ENCODE data around the gene NAALADL2.
"Not testable (repeated sequence)": the region's sequence is repeated elsewhere in the genome, so short reads cannot be mapped to it uniquely, and the experiment has no call there.

The NAALADL2 gene

DNA sequence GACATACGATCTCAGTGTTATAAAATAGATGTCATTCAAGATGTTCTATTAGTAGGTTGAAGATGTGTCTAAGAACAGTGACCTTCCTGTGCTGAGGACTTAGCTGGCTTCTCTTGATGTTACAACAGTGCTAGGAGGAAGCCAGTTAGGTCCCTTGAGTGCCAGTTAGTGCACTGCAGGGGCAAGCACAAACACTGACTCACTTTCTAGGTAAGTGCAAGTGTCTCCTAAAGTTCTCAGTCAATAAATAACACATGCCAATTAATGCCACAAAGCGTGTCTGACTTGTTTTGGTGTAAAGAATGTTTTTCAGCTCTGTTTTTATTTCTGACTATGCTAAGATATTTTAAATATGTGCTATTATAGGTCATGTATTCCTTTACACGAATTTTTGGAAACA lies 211.8 kb downstream of the NAALADL2 start:
- no peak for DNase-seq (ENCODE audit: low read depth in 3 of 3)

DNA sequence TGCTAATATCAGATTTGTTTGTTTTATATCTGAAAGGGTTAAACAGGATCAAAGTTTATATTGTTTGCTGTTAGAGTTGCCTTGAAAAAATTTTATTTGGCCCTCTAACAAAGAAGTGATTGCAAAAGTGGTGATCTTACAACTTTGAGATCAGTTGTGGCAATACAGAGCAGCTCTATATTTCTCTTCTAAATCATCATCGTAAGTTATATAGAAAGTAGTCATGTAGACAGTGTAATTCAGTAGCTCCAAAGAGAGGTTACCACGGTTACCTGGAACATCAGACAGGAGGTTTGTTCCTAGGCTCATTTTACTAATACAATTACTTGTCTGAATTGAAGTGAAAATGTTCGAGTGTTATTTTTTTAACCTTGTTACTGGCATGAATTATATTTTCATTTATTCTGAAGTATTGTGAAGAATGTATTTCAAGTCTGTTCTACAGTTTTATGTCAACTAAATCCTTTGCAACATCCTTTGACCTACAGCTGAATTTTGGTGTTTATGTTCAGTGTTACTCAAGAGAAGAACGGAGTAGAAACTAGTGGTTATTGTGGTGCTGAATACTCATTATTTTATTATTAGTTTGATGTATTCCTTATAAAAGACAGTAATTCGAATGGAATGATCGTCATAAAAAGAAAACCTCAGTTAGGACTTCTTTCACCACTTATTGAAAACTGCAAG lies 214.2 kb downstream of the NAALADL2 start:
- DNase-seq (ENCODE audit: low read depth in 3 of 3) = no peak

DNA sequence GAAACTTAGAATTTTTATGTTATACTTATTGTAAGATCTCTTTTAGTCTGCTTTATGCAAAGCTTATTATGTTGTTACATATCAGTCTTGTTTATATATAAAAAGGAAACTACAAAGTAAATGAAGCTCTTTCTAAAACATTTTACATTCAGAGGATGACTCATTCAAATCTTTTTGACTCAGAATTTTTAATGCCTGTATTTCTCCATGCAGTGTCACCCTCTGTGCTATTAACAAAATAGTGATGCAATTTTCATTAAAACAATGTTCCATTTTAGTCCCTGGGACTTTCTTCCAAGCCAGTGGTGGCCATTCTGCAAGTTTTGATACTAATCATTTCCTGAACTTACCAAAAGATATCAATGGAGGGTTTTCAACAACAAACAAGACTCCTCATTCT lies 216.1 kb downstream of the NAALADL2 start:
- no peak for DNase-seq (ENCODE audit: low read depth in 3 of 3)

DNA sequence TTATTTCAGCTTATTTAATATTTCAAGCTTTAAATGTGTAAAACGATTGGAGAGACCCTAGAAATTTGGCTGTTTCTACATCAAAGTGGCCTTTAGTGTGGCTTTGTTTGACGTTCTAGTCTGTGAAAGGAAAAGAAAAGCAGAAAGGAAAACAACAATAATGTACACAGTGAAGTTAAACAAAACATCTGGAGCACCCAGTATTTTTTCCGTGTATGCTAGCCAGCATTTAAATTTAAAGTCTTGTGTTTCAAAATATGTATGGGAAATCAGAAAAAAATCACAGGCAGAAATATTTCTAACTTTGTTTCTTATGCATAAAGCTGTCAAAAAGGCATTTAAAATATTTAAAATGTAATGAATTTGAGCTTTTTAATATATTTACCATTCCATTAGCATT lies 218.1 kb downstream of the NAALADL2 start:
- no peak for DNase-seq (ENCODE audit: low read depth in 3 of 3)

DNA sequence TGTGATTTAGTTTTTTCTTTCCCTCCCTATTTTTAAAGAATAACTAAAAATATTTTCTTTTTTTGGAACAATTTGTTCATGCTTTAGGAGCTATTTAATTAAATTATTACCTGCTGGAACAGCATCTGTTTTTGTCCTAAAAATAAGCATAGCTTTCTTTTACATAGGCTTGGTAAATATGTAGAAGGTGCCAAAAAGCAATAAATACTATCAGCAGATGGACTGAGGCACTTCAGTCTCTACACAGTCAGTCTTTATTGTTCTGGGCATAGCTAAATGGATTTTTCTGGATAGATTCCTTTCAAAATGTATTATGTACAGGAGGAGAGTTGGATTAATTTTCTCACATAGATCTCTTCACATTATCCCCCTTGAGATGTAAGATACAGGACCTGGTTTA lies 223.5 kb downstream of the NAALADL2 start:
- no peak for DNase-seq (ENCODE audit: low read depth in 3 of 3)

DNA sequence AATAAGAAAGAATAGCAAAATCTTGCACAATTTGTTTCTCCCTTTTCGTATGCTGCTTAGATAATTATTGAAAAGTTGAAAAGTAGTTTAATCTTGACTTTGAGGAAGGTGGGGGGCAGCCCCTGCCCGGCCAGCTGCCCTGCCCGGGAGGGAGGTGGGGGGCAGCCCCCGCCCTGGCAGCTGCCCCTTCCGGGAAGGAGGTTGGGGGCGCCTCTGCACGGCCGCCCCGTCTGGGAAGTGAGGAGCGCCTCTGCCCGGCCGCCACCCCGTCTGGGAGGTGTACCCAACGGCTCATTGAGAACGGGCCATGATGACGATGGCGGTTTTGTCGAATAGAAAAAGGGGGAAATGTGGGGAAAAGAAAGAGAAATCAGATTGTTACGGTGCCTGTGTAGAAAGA lies 228.0 kb downstream of the NAALADL2 start:
- DNase-seq (ENCODE audit: low read depth in 3 of 3) = not testable (repeated sequence)

DNA sequence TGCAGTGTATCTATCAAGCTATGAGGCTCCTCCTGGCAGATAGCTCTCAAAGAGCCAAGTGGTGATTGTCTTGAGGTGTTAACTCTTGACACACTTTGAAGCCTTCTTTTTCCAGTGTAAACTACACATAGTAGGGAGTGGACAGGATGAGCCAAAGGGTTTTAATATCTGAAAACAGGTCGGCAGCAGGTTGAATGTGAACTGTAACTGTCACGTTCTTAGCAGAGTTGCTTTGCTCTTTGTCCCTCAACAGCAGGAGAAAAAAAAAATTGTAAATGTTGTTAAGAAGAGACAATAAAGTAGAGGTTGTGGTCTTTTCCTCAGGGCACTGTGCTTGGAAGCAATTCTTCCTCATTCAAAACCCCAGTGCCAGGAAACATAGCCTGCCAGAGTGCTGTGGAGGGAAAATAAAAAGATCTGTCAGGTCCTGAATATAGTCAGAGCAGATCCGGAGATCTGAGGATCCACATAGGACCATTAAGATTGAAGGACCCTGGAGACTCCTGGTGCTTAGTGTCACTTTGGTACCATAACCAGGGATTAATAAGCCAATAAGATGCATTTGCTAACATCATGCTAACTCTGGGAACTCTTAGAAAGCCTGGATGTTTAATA lies 229.7 kb downstream of the NAALADL2 start:
- DNase-seq (ENCODE audit: low read depth in 3 of 3) = no peak

DNA sequence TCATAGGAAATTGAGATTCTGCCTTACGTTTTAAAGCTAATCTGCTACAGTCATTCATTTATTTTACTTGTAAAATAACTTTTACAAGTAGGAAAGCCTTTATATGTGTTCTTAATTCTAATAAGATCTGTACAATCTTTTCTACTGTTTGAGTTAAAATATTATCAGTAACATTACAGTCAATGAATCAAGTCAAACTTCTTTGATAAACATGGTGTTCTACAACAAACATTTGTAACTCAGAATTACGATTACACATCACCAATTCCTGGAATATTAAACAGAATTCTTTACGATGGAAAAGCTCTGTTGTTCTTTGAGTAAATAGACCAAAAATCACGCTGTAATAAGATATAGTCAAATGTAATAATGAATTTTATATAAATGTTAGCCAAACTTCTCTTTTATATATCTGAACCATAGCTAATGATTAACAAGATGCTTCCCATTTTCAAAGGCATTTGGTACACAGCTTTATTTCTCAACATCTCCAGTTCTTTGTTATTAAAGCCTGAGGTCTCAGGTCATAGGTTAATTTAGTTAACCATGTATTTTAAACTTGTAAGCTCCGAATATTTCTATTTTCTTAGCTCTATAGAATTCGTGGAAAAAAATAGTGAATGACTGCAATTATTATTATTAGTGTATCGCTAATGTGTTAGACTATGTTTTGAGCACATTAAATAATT lies 232.4 kb downstream of the NAALADL2 start:
- no peak for DNase-seq (ENCODE audit: low read depth in 3 of 3)

DNA sequence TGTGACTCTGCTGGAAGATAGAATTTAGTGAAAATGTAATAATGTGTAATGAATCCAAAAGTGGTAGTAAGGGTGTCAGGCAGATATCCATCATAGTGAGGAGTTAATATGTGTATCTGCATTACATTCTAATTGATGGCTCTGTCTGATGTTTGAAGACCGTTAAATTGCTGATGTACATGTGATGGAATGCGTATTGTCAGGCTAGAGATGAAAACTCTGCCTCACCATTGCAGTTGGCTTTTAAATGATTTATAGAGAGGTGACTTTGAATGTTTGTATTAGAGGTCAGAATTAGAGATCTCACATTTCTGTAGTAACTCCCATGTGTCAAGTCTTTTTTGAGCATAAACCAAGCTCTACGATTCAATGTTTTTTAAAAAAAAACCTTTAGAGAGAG lies 234.6 kb downstream of the NAALADL2 start:
- no peak for DNase-seq (ENCODE audit: low read depth in 3 of 3)

DNA sequence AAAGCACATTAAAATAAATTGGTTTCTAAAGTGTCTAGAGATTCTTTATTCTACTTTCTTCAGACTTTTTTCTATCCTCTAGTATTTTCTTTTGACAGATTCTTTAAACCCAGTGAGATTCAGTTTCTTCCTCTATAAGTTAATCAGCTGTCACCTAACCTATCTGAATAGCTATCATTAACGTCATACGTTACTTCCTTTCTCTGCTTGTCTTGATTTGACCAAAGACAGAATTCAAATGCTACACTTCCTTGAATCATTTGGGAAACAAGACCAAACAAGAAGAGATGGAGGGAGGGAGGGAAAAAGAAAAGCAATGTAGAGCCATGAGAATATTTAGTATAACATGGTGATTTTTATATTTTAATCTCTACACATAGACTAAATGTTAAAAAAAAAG lies 235.2 kb downstream of the NAALADL2 start:
- no peak for DNase-seq (ENCODE audit: low read depth in 3 of 3)

DNA sequence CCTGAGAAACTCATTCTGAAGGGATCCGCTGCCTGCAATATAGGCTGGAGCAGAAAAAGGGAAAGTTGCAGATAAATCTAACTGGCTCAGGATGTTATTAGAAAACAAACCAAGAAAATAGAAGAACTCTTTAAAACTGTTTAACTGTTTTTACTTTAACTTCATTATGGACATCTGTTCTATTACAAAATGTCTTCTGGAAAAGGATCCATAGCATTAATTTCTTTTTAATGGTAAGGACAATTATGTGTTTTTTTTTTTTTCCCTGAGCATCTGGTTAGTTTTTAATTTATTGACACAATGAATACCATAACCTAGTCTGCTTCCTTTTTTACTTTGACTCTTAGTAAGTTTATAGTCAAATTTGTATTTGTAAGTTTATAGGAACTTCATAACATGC lies 239.5 kb downstream of the NAALADL2 start:
- DNase-seq (ENCODE audit: low read depth in 3 of 3) = no peak

DNA sequence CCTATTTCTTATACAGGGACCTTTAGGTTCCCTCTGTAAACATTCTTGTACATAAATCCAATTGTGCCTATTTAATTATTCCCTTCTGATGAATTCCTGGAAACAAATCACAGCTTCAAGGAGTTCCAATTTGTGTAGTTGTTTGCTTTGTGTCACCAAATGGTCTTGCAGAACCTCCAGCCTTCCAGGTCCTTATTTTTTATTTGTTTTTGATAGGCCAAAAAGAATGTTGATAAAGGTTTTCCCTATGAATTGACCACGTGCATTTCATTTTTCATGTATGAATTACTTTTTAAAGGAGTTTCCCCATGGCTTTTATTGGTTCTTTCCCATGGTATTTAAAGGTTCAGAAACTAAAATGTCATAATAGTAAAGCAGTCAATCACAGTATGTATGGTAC lies 243.0 kb downstream of the NAALADL2 start:
- no peak for DNase-seq (ENCODE audit: low read depth in 3 of 3)

DNA sequence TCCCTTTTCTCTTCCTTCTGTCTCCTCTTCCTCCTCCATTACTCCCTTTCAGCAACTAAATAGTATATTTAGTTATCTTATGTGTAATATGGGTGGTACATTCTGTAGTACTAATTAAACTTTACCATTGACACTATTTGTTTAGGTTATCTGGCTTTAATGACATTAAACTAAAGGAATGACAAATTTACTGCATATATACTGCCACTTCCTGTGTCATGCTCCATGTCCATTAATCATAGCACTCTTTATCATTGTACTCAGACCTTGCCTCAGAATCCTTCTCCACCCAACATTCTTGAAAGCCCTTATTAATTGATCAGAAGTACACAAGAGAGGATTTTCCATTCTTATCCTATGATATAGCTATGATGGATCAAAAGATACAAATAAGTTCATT lies 244.2 kb downstream of the NAALADL2 start:
- DNase-seq (ENCODE audit: low read depth in 3 of 3) = no peak

DNA sequence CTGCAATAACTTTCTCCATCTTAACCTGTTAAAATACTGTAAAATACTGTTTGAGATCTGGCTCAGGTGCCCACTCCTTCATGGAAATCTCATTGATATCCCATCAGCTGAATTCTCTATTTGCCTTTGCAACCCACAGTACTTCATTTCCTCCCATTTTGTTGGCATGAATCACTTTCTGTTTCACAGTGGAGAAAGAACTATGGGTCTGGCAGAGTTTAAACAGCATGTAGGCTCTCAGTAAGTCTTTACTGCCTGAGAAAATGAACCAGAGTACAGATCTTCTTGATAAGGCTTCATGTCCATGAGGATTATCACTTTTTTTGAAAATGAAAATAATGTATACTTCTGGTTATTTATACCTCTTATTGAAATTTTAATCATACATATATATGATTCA lies 245.9 kb downstream of the NAALADL2 start:
- DNase-seq (ENCODE audit: low read depth in 3 of 3) = no peak

DNA sequence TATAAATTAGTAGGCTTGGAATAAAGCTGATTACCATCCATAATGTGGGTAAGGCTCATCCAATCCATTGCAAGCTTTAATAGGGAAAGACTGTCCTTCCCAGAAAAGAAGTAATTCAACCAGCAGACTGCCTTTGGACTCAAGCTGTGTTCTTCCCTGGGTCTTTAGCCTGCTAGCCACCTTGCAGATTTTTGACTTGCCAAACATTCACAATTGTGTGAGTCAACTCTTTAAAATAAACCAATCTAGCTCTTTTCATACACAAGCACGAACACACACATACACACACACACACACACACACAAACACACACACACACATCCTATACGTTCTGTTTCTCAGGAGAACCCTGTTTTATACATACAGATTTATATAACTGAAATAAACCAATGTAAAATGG lies 248.1 kb downstream of the NAALADL2 start:
- DNase-seq (ENCODE audit: low read depth in 3 of 3) = no peak

DNA sequence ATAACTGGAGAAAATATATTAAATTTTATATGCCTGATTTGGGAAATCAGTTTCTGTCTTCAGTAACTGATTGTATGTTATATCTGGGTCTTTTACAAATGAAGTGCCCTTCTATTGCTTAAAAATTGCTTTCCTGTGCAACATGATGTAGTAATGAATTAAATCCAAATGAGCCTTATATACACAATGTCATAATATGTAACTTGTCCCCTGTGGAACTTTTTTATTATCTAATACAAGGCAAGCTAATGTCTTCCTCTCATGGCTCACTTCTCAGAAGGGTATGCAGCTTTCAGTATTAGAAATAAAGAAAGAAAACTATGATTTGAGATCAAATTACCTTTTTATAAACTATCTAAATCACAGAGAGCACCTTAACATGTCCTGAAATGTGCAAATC lies 248.9 kb downstream of the NAALADL2 start:
- no peak for DNase-seq (ENCODE audit: low read depth in 3 of 3)

DNA sequence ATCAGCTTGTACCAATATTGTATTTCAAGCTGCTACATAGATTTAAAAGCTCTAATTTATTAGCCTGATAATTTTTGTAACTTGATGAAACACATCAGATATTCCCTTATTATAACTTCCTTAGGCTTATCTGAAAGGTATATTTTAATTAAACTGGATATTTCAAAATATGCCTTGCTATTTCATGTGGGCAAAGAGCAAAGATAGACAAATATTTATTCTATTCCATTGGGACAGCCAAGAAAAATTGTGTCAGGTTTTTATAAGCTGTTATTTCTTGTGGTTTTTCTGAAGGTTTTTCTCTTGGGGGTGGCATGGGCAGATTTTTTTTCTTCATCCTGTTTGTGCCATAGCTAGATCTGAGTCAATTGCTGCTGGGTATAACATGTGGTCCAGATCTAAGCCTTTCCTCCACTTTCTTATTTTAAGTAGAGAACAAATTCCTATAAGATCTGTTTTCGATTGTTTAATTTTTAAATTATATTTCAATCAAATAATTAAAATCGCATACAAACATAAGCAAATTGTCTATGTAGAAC lies 249.5 kb downstream of the NAALADL2 start:
- DNase-seq (ENCODE audit: low read depth in 3 of 3) = no peak

DNA sequence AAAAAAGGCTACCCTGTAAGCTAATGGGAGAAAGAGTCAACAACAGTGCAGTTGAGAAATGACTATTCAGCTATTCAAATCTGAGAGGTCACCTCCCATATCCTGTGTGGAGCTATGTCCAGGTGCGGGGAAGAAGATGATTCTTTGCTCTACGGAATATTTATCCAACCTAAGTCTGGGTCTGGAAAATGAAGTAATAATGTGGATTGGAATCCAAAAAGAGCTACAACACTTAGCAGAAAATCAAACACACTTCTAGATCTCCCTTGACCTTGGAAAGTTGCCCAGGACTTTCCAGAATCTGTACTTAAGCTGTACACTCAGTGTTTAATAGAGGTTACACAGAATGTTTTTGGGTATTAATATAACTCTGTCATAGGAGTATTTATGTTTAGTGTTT lies 251.9 kb downstream of the NAALADL2 start:
- DNase-seq (ENCODE audit: low read depth in 3 of 3) = no peak

DNA sequence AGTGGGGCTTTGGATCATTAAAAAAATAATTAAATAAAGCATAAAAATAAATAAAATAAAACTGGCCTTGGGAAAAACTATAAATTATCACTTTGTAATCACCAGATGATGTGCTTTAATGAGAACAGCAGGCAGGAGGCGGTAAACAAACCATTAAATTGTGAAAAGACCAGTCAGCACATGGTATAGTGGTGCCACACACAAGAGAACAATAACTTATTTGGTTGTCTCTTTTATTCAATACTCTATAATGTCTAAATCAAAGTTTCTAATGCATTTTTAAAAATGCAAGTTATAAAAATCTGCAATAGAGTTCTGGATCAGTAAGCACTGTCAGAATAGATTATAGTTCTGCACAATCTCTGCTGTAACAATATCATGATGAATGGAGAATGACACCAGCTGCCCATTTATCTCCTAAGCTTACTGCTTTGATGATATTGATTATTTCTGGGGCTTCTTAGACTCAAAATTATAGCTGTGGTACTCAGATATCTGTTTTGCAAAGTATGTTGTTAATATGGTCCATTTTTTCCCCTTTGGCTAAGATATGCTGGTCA lies 259.3 kb downstream of the NAALADL2 start:
- DNase-seq (ENCODE audit: low read depth in 3 of 3) = no peak

DNA sequence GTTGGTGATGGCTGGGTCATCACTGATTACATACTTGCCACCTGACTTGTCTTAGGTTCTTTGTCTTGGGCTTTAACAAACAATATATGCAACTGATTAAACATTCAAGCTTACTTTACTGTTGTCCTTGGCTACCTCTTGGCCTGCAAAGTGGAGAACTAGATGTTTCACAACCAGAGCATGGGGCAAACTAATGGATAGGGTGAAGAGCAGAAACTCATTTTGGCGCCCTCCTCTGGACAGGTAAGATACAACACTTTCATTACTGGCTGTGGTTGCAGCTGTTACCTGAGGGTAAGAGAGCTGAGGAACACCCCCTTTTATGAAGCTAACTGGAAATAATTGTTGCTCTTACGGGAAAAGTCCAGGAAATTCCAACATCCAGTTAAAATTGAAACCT lies 262.1 kb downstream of the NAALADL2 start:
- DNase-seq (ENCODE audit: low read depth in 3 of 3) = no peak

DNA sequence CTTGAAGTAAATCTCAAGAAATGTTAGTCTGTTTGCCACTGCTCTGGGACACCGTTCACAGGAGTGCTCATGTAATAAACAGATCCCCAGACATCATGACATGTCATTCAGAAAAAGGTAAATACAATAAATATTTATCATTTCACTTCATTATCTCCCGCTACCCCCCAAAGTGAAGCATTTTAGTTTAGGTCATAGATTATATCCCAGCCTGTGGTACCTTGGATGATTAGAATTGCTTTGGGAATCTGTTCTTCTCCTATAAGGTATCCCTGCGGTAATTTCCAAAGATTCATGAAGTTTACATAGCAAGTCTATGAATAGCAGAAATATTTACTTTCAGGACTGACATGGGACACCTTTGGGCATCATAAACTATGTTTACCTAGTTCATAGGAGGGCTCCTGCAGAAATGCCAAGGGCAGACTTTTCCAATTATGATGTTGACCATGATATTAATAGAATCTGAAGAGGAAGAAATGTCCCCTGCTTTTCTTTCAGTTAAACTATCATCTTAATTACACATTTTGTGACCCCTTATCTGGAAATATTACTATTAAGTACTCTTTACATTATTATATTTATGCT lies 268.0 kb downstream of the NAALADL2 start:
- DNase-seq (ENCODE audit: low read depth in 3 of 3) = no peak

DNA sequence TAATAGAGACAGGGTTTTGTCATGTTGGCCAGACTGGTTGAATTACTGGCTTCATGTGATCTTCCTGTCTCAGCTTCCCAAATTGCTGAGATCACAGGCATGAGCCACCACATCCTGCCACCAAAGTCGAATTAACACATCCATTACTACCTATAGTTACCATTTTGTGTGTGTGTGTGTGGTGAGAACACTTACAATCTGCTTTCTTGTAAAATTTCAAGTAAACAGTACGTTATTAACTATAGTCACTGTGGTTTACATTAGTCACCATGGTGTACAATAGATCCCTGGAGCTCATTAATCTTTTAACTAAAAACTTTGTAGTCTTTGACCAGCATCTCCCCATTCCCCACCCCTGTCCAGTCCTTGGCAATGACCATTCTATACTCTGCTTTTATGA lies 270.0 kb downstream of the NAALADL2 start:
- DNase-seq (ENCODE audit: low read depth in 3 of 3) = no peak

Measured in stimulated activated CD4-positive, alpha-beta T cell treated with anti-CD3 and anti-CD28 coated beads, TNF-alpha, amount 100 ng/mL, for 4 hours (primary cell).